SK-N-SH treated with all-trans-retinoic acid at 6 μM for 48 hours (cell line): ENCODE measurements around the gene ECE2.

ENCODE experiments used
- ATAC-seq: fragments of 200-7000 bp; cut with Tn5 transposase; 3 replicates; pipeline ENCODE4 v1.9.1; 2020; ENCODE audit warnings: mild to moderate bottlenecking, moderate library complexity
- ARNTL ChIP-seq: fragments of 450-650 bp; formaldehyde crosslinking; IDR thresholded peaks from 2 replicates; pipeline ENCODE4 v1.5.0; 2020; ENCODE audit warnings: low read depth, mild to moderate bottlenecking, moderate library complexity, borderline replicate concordance
- BACH2 ChIP-seq: fragments of 250-450 bp; sonication (Bioruptor Pico); IDR thresholded peaks from 2 replicates; pipeline ENCODE4 v1.9.0; 2021; ENCODE audit warnings: mild to moderate bottlenecking, borderline replicate concordance
- CSDC2 ChIP-seq: fragments of 250-450 bp; sonication (Bioruptor Pico); IDR thresholded peaks from 2 replicates; pipeline ENCODE4 v1.5.0; 2020; ENCODE audit warnings: mild to moderate bottlenecking, moderate library complexity
- GLIS3 ChIP-seq: fragments of 250-450 bp; sonication (Bioruptor Pico); IDR thresholded peaks from 2 replicates; pipeline ENCODE4 v1.5.0; 2020; ENCODE audit warnings: mild to moderate bottlenecking, moderate library complexity
- ISL1 ChIP-seq: fragments of 250-450 bp; sonication (Bioruptor Pico); IDR thresholded peaks from 2 replicates; pipeline ENCODE4 v2.1.2; 2022; ENCODE audit warnings: mild to moderate bottlenecking, moderate library complexity
- OSR1 ChIP-seq: fragments of 250-450 bp; sonication (Bioruptor Pico); IDR thresholded peaks from 2 replicates; pipeline ENCODE4 v1.8.0; 2022; ENCODE audit warnings: moderate library complexity, mild to moderate bottlenecking, inconsistent platforms
- PPARA ChIP-seq: fragments of 250-450 bp; sonication (Bioruptor Pico); IDR thresholded peaks from 2 replicates; pipeline ENCODE4 v1.5.0; 2020; ENCODE audit warnings: mild to moderate bottlenecking, borderline replicate concordance
- RARB ChIP-seq: fragments of 250-450 bp; sonication (Bioruptor Pico); IDR thresholded peaks from 2 replicates; pipeline ENCODE4 v1.8.0; 2021; ENCODE audit warnings: mild to moderate bottlenecking, moderate library complexity
- SNAI2 ChIP-seq: fragments of 250-450 bp; sonication (Bioruptor Pico); IDR thresholded peaks from 2 replicates; pipeline ENCODE4 v1.5.0; 2020; ENCODE audit warnings: mild to moderate bottlenecking, moderate library complexity
- TCF4 ChIP-seq: fragments of 250-450 bp; sonication (Bioruptor Pico); IDR thresholded peaks from 2 replicates; pipeline ENCODE4 v1.8.0; 2021; ENCODE audit warnings: mild to moderate bottlenecking, moderate library complexity, borderline replicate concordance
- TOX ChIP-seq: fragments of 250-450 bp; sonication (Bioruptor Pico); IDR thresholded peaks from 2 replicates; pipeline ENCODE4 v1.8.0; 2021; ENCODE audit warnings: mild to moderate bottlenecking, moderate library complexity, borderline replicate concordance
- TSHZ2 ChIP-seq: fragments of 250-450 bp; sonication (Bioruptor Pico); IDR thresholded peaks from 2 replicates; pipeline ENCODE4 v1.5.0; 2020; ENCODE audit warnings: mild to moderate bottlenecking, moderate library complexity
- ZFP30 ChIP-seq: fragments of 450-650 bp; formaldehyde crosslinking; IDR thresholded peaks from 2 replicates; pipeline ENCODE4 v1.5.0; 2022; ENCODE audit warnings: mild to moderate bottlenecking, moderate library complexity
- ZNF565 ChIP-seq: fragments of 450-650 bp; formaldehyde crosslinking; conservative IDR thresholded peaks from 2 replicates; pipeline ENCODE4 v1.5.0; 2020; ENCODE audit warnings: low read depth, mild to moderate bottlenecking, moderate library complexity
- ZNF70 ChIP-seq: fragments of 450-650 bp; formaldehyde crosslinking; IDR thresholded peaks from 2 replicates; pipeline ENCODE4 v1.5.0; 2020; ENCODE audit warnings: mild to moderate bottlenecking, moderate library complexity
- TF ChIP-seq, protein P1 (sequence below): fragments of 250-450 bp; sonication (Bioruptor Pico); IDR thresholded peaks from 2 replicates; pipeline ENCODE4 v1.8.0; 2020; ENCODE audit warnings: mild to moderate bottlenecking, moderate library complexity, borderline replicate concordance
- TF ChIP-seq, protein P2 (sequence below): fragments of 250-450 bp; sonication (Bioruptor Pico); IDR thresholded peaks from 2 replicates; pipeline ENCODE4 v1.5.1; 2020; ENCODE audit warnings: low read depth, mild to moderate bottlenecking, moderate library complexity
- TF ChIP-seq, protein P3 (sequence below): fragments of 250-450 bp; sonication (Bioruptor Pico); IDR thresholded peaks from 2 replicates; pipeline ENCODE4 v1.8.0; 2021; ENCODE audit warnings: low read depth, mild to moderate bottlenecking, moderate library complexity, borderline replicate concordance

The ECE2 gene

DNA sequence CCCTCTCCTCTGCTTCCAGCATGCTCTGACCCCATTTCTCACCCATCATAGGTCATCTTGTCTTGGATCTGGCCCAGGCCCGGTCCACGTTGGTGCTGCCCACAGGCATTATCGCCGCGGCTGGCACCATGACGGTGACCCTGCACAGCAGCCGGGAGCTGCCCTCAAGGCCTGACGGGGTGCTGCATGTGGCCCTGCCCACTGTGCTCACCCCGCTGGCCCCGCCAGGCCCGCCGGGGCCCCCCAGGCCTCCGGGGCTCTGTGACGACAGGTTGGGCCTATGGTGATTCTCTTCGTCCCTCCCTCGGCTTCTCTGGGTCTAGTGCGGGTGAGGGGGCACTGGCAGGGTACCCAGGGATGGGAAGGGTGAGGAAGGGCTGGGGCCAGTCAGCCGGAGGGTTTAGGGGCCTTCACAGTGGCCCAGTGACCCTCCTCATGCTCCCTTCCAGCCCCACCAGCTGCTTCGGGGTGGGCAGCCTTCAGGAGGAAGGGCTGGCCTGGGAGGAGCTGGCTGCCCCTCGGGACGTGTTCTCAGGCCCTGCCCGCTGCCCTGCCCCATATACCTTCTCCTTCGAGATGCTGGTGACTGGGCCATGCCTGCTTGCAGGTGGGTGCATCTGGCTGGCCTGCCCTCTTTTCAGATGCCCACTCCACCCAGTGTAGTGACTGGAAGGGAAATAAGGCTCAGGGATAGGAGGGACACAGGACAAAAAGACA, 42.5 kb upstream of the ECE2 start:
- no peak for ATAC-seq
- TF ChIP-seq, protein P1, sequence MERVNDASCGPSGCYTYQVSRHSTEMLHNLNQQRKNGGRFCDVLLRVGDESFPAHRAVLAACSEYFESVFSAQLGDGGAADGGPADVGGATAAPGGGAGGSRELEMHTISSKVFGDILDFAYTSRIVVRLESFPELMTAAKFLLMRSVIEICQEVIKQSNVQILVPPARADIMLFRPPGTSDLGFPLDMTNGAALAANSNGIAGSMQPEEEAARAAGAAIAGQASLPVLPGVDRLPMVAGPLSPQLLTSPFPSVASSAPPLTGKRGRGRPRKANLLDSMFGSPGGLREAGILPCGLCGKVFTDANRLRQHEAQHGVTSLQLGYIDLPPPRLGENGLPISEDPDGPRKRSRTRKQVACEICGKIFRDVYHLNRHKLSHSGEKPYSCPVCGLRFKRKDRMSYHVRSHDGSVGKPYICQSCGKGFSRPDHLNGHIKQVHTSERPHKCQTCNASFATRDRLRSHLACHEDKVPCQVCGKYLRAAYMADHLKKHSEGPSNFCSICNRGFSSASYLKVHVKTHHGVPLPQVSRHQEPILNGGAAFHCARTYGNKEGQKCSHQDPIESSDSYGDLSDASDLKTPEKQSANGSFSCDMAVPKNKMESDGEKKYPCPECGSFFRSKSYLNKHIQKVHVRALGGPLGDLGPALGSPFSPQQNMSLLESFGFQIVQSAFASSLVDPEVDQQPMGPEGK (CRISPR knock-in tag) = no peak
- no peak for TF ChIP-seq ISL1 (CRISPR knock-in tag)
- TF ChIP-seq BACH2 (CRISPR knock-in tag) = no peak
- TF ChIP-seq, protein P2, sequence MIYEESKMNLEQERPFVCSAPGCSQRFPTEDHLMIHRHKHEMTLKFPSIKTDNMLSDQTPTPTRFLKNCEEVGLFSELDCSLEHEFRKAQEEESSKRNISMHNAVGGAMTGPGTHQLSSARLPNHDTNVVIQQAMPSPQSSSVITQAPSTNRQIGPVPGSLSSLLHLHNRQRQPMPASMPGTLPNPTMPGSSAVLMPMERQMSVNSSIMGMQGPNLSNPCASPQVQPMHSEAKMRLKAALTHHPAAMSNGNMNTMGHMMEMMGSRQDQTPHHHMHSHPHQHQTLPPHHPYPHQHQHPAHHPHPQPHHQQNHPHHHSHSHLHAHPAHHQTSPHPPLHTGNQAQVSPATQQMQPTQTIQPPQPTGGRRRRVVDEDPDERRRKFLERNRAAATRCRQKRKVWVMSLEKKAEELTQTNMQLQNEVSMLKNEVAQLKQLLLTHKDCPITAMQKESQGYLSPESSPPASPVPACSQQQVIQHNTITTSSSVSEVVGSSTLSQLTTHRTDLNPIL (CRISPR knock-in tag) = no peak
- TF ChIP-seq, protein P3, sequence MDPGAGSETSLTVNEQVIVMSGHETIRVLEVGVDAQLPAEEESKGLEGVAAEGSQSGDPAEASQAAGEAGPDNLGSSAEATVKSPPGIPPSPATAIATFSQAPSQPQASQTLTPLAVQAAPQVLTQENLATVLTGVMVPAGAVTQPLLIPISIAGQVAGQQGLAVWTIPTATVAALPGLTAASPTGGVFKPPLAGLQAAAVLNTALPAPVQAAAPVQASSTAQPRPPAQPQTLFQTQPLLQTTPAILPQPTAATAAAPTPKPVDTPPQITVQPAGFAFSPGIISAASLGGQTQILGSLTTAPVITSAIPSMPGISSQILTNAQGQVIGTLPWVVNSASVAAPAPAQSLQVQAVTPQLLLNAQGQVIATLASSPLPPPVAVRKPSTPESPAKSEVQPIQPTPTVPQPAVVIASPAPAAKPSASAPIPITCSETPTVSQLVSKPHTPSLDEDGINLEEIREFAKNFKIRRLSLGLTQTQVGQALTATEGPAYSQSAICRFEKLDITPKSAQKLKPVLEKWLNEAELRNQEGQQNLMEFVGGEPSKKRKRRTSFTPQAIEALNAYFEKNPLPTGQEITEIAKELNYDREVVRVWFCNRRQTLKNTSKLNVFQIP (CRISPR knock-in tag) = no peak
- TF ChIP-seq ARNTL = no peak
- no peak for TF ChIP-seq SNAI2 (CRISPR knock-in tag)
- TF ChIP-seq TCF4 (CRISPR knock-in tag) = no peak
- TF ChIP-seq GLIS3 = no peak
- TF ChIP-seq OSR1 (CRISPR knock-in tag) = no peak
- no peak for TF ChIP-seq RARB
- no peak for TF ChIP-seq TSHZ2 (CRISPR knock-in tag)
- no peak for TF ChIP-seq ZNF70 (CRISPR knock-in tag)
- no peak for TF ChIP-seq CSDC2 (CRISPR knock-in tag)
- no peak for TF ChIP-seq ZNF565 (CRISPR knock-in tag)
- no peak for TF ChIP-seq PPARA (CRISPR knock-in tag)
- no peak for TF ChIP-seq TOX (CRISPR knock-in tag)
- TF ChIP-seq ZFP30 (CRISPR knock-in tag) = no peak

GRCh38 chr3:184234224-184234623, 41.6 kb upstream of the ECE2 start:
- TF ChIP-seq BACH2 (CRISPR knock-in tag) = no peak
- TF ChIP-seq, protein P1 (CRISPR knock-in tag) = 0 out of 2 replicates have a peak, but pooled peaks have one; percentile 22
- TF ChIP-seq ZNF565 (CRISPR knock-in tag) = no peak
- TF ChIP-seq TCF4 (CRISPR knock-in tag) = peak; percentile 52; the same call in 1 of the 2 replicates
- TF ChIP-seq, protein P2 (CRISPR knock-in tag) = no peak
- TF ChIP-seq GLIS3 = no peak
- ATAC-seq = peak; percentile 88
